Endothelial cell of umbilical vein (primary cell): Measurements from ENCODE around the gene RNU7-1. TPM values are rescaled to one million over a fixed set of nuclear protein-coding genes. Genes with fewer than 3 reads are reported as not detected.

Experiments used
- BruUV-seq: library from RNA; stranded (reverse); fragments of 400-500 nt; replicated peaks from 2 replicates; lab custom pipeline; 2021; lab: Mats Ljungman, UMichigan
- CTCF ChIA-PET: fragments of 300-600, 350-600 bp; sonication (Branson Sonifier 250); formaldehyde crosslinking; loops from one replicate; lab custom pipeline; 2021; ENCODE audit warnings: antibody characterized with exemption, inconsistent platforms; lab: Charles Lee
- POLR2A ChIA-PET: fragments of 300-600, 350-600 bp; sonication (Branson Sonifier 250); formaldehyde crosslinking; loops from one replicate; lab custom pipeline; 2021; ENCODE audit warnings: antibody characterized with exemption, inconsistent platforms; lab: Charles Lee
- DNase-seq: peaks from one replicate; pipeline ENCODE4 v3.0.0-alpha.2; 2011; ENCODE audit warnings: low read depth, low spot score
- FAIRE-seq: peaks from 2 replicates; lab custom pipeline; 2011; peaks lifted over from hg19 to GRCh38; lab: Jason Lieb, UNC
- H2AFZ ChIP-seq: 2 replicates; pipeline ENCODE4 v1.6.0; 2012; ENCODE audit warnings: low read depth, low read length, control low read depth, inconsistent platforms
- H3K27ac ChIP-seq: 2 replicates; pipeline ENCODE4 v1.5.1; 2011; ENCODE audit warnings: low read depth, mild to moderate bottlenecking, control low read depth, low read length, moderate library complexity; ENCODE audit not compliant: insufficient read depth
- H3K27me3 ChIP-seq, 2 experiments: 2 replicates each; pipeline versions ENCODE4 v1.6.0 to v1.6.1; 2011; ENCODE audit warnings: low read length in 2 of 2, mixed read lengths in 1 of 2; ENCODE audit not compliant: control insufficient read depth in 2 of 2, insufficient read depth in 2 of 2
- H3K36me3 ChIP-seq, 2 experiments: 2 replicates in 1 of 2; 3 replicates in 1 of 2; pipeline ENCODE4 v1.5.1; 2011; ENCODE audit warnings: low read length in 2 of 2, mild to moderate bottlenecking in 1 of 2, moderate library complexity in 1 of 2; ENCODE audit not compliant: control insufficient read depth in 2 of 2, insufficient read depth in 2 of 2; ENCODE audit errors: extremely low read depth in 1 of 2
- H3K4me1 ChIP-seq: 3 replicates; pipeline ENCODE4 v1.5.1; 2011; ENCODE audit warnings: mild to moderate bottlenecking, low read length; ENCODE audit not compliant: control insufficient read depth, insufficient read depth; ENCODE audit errors: extremely low read depth
- H3K4me2 ChIP-seq: 2 replicates; pipeline ENCODE4 v1.6.1; 2011; ENCODE audit warnings: low read length, control low read depth, mixed read lengths; ENCODE audit not compliant: insufficient read depth
- H3K4me3 ChIP-seq, 3 experiments: fragments of 200-600 bp in 1 of 3; sonication (generic), shearing (Covaris generic) in 1 of 3; replicated peaks in 1 of 3; 2 replicates each; pipeline ENCODE4 v1.5.1; 2011 to 2016; ENCODE audit warnings: control low read depth in 3 of 3, low read length in 3 of 3, mild to moderate bottlenecking in 2 of 3, inconsistent platforms in 1 of 3, low read depth in 1 of 3, moderate library complexity in 1 of 3; ENCODE audit not compliant: insufficient read depth in 1 of 3
- H3K79me2 ChIP-seq: 2 replicates; pipeline ENCODE4 v1.6.0; 2012; ENCODE audit warnings: low read length, inconsistent platforms; ENCODE audit not compliant: control insufficient read depth, insufficient read depth
- H3K9ac ChIP-seq: replicated peaks from 2 replicates; pipeline ENCODE3; 2011; ENCODE audit warnings: low read length, control low read depth; ENCODE audit not compliant: insufficient read depth; ENCODE audit errors: extremely low read depth
- H3K9me1 ChIP-seq: replicated peaks from 3 replicates; pipeline ENCODE4 v1.6.0; 2011; ENCODE audit warnings: mild to moderate bottlenecking, low read length; ENCODE audit not compliant: control insufficient read depth, insufficient read depth; ENCODE audit errors: extremely low read depth
- H3K9me3 ChIP-seq: replicated peaks from 2 replicates; pipeline ENCODE4 v1.5.1; 2012; ENCODE audit warnings: low read length, inconsistent platforms; ENCODE audit not compliant: control insufficient read depth, insufficient read depth
- H4K20me1 ChIP-seq: replicated peaks from 2 replicates; pipeline ENCODE3; 2011; ENCODE audit warnings: mild to moderate bottlenecking, low read length; ENCODE audit not compliant: control insufficient read depth, insufficient read depth; ENCODE audit errors: extremely low read depth
- JUN ChIP-seq: IDR thresholded peaks from 2 replicates; pipeline ENCODE4 v1.6.1; 2011; ENCODE audit warnings: borderline replicate concordance, low read depth; ENCODE audit not compliant: insufficient read length, insufficient read depth
- POLR2A ChIP-seq: IDR thresholded peaks from 2 replicates; pipeline ENCODE4 v1.6.1; 2012; ENCODE audit warnings: low read depth, mild to moderate bottlenecking, control low read depth, low read length
- POLR2AphosphoS5 ChIP-seq: IDR thresholded peaks from 2 replicates; pipeline ENCODE4 v1.6.1; 2012; ENCODE audit warnings: low read depth, mild to moderate bottlenecking, control low read depth, low read length, moderate library complexity; ENCODE audit not compliant: insufficient read depth
- dilution Hi-C: fragments of 300-500 bp; cut with MboI; formaldehyde crosslinking; loops from one replicate; pipeline ENCODE4 v1.15.0; 2019; ENCODE audit warnings: low sequenced_read_pairs; ENCODE audit not compliant: extremely low pct_ligation_motif_present
- intact Hi-C: fragments of 100-400 bp; cut with micrococcal nuclease; formaldehyde crosslinking; loops from one replicate; pipeline ENCODE4 v1.10.0; 2022
- microRNA counts: library from miRNA; unstranded; fragments of <30 nt; microRNA quantifications from one replicate; lab custom pipeline; 2016
- microRNA-seq: library from miRNA; unstranded; fragments of <30 nt; microRNA quantifications from one replicate; pipeline ENCODE4 v1.2.0, GENCODE V29; 2021; ENCODE audit warnings: borderline number of aligned reads, borderline replicate concordance
- polyA plus RNA-seq, 4 experiments: library from polyadenylated mRNA; depleted of rRNA in 3 of 4; stranded (reverse) in 3 of 4; unstranded in 1 of 4; fragments of >200 nt; gene quantifications; 2 replicates each; pipeline versions ENCODE4 v1.2.1 to v1.2.3, GENCODE V29; 2011 to 2012; ENCODE audit warnings: missing spikeins in 1 of 4
- small RNA-seq: library from RNA; depleted of rRNA; stranded (forward); fragments of <200 nt; gene quantifications from one replicate; pipeline ENCODE3, GENCODE V24; 2012; ENCODE audit warnings: low replicate concordance, low read depth; ENCODE audit not compliant: insufficient read depth, insufficient read length
- total RNA-seq: library from RNA; stranded (reverse); gene quantifications from 2 replicates; pipeline ENCODE4 v1.2.3, GENCODE V29; 2021

Gene RNU7-1
- total and polyA plus RNA-seq, 2 donors (not counting 3 experiments of a cell fraction or from before 2014, with no cell fraction given): not detected

DNA sequence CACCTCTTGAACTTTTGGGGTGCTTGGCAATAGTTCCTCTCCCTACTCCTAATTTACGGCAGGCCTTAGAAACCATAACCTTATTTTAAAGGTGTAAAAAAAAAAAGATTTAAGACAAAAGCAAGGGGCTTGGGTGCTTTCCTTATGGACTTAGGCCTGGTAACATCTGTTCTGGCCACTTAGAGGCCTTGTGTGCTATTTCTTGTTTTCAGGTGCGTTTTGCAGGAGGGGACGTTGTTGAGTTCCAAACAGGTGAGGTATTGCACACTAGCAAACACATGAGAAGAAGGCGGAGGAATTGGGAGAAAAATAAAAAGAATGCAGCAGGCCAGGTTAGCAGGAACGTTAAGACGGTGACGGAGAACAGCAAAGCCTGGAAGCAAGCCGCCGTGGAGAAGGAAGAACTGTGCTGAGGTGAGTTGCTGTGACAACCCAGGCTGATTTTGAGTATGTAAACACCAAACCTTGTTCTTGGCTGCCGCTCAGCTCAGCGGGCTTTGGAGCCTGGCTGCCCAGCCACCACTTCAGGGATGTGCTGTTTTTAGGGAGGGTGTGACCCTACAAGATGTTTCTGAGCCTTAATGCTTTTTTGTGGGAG lies 44.4 kb downstream of the RNU7-1 start:
- H3K4me1 ChIP-seq: no peaks in the 10 kb centered on the region
- CTCF ChIA-PET: no interaction called here
- H4K20me1 ChIP-seq: no peaks in the 10 kb centered on the region
- no peak overlapping the region for H3K4me2 ChIP-seq
- TF ChIP-seq POLR2AphosphoS5 (no peak), POLR2A (no peak), JUN (no peak)
- H3K9me3 ChIP-seq: no peaks in the 10 kb centered on the region
- peaks cover 2 to 3% of the 10 kb centered on the region in 2 experiments for H3K36me3 ChIP-seq
- no peak for FAIRE-seq
- H3K27ac ChIP-seq: no peak overlapping the region
- no peaks in the 10 kb centered on the region for H3K79me2 ChIP-seq
- no peaks in the 10 kb centered on the region for H3K27me3 ChIP-seq
- no peak overlapping the region for H3K4me3 ChIP-seq
- no TSS peak for BruUV-seq
- DNase-seq: no peak
- H3K9ac ChIP-seq: no peak overlapping the region
- POLR2A ChIA-PET: no interaction called here
- intact Hi-C loops: no loop called here
- H3K9me1 ChIP-seq: no peaks in the 10 kb centered on the region
- H2AFZ ChIP-seq: no peak overlapping the region
- dilution Hi-C loops: no loop called here

MicroRNAs within 50 kb of the gene (microRNA counts, 767-probe panel; counts per million panel counts)
- 723 counts per million, percentile 96 among the panel's probes with 10 or more counts for microRNA hsa-miR-141-3p (lab: Ali Mortazavi, UCI)
- microRNA hsa-miR-200c-3p (lab: Ali Mortazavi, UCI): 723 counts per million, percentile 96 among the panel's probes with 10 or more counts

Small RNA genes lying within 50 kb of the gene (microRNA-seq; reads per million reads assigned to microRNA genes)
- 4.2 reads per million, percentile 6 among the genes with 10 or more reads in this experiment for gene MIR141
- gene MIR200C: 86.8 reads per million, percentile 54 among the genes with 10 or more reads in this experiment

Small RNA genes lying within 50 kb of the gene (small RNA-seq; reads per million reads assigned to genes)
- gene MIR141 (7.2 reads per million, percentile 51 among the genes with 10 or more reads in this experiment), gene MIR200C (1.1 reads per million), gene RNU7-1 (not detected), gene SCARNA12 (21.7 reads per million, percentile 80 among the genes with 10 or more reads in this experiment)

Other genes with a start within 250 kb of the RNU7-1 start
- gene PIANP, start 243.0 kb upstream of the RNU7-1 start, total RNA-seq: 0.14 and 0.55 TPM in 2 replicates
- 0.08 and 0.10 TPM in 2 replicates for gene PIANP, start 243.0 kb upstream of the RNU7-1 start, polyA plus RNA-seq
- gene COPS7A, start 219.8 kb upstream of the RNU7-1 start, total RNA-seq: 36.5 and 41.1 TPM in 2 replicates
- gene COPS7A, start 219.8 kb upstream of the RNU7-1 start, polyA plus RNA-seq: 104 and 112 TPM in 2 replicates
- gene MLF2, start 190.7 kb upstream of the RNU7-1 start, total RNA-seq: 136 and 147 TPM in 2 replicates
- 306 and 319 TPM in 2 replicates for gene MLF2, start 190.7 kb upstream of the RNU7-1 start, polyA plus RNA-seq
- gene PTMS, start 177.5 kb upstream of the RNU7-1 start, total RNA-seq: 518 and 555 TPM in 2 replicates
- gene PTMS, start 177.5 kb upstream of the RNU7-1 start, polyA plus RNA-seq: 661 and 787 TPM in 2 replicates
- 3.8 and 4.1 TPM in 2 replicates for gene LAG3, start 171.3 kb upstream of the RNU7-1 start, total RNA-seq
- 1.3 and 1.8 TPM in 2 replicates for gene LAG3, start 171.3 kb upstream of the RNU7-1 start, polyA plus RNA-seq
- not detected in 2 replicates for gene CD4, start 154.3 kb upstream of the RNU7-1 start, total RNA-seq
- gene CD4, start 154.3 kb upstream of the RNU7-1 start, polyA plus RNA-seq: not detected in 2 replicates
- 8.1 and 13.7 TPM in 2 replicates for gene GPR162, start 122.0 kb upstream of the RNU7-1 start, total RNA-seq
- 9.0 and 9.7 TPM in 2 replicates for gene GPR162, start 122.0 kb upstream of the RNU7-1 start, polyA plus RNA-seq
- gene P3H3, start 115.4 kb upstream of the RNU7-1 start, total RNA-seq: 76.5 and 92.6 TPM in 2 replicates
- 70.2 and 75.9 TPM in 2 replicates for gene P3H3, start 115.4 kb upstream of the RNU7-1 start, polyA plus RNA-seq
- 9.4 and 14.6 TPM in 2 replicates for gene GNB3, start 102.9 kb upstream of the RNU7-1 start, total RNA-seq
- 12.0 and 12.6 TPM in 2 replicates for gene GNB3, start 102.9 kb upstream of the RNU7-1 start, polyA plus RNA-seq
- 44.3 and 44.8 TPM in 2 replicates for gene CDCA3, start 92.5 kb upstream of the RNU7-1 start, total RNA-seq
- 53.5 and 67.2 TPM in 2 replicates for gene CDCA3, start 92.5 kb upstream of the RNU7-1 start, polyA plus RNA-seq
- 126 and 135 TPM in 2 replicates for gene USP5, start 91.7 kb upstream of the RNU7-1 start, total RNA-seq
- 68.9 and 69.4 TPM in 2 replicates for gene USP5, start 91.7 kb upstream of the RNU7-1 start, polyA plus RNA-seq
- 643 and 676 TPM in 2 replicates for gene TPI1, start 76.3 kb upstream of the RNU7-1 start, total RNA-seq
- 1,816 and 2,057 TPM in 2 replicates for gene TPI1, start 76.3 kb upstream of the RNU7-1 start, polyA plus RNA-seq
- 3.9 and 6.9 TPM in 2 replicates for gene SPSB2, start 70.5 kb upstream of the RNU7-1 start, total RNA-seq
- gene SPSB2, start 70.5 kb upstream of the RNU7-1 start, polyA plus RNA-seq: 3.8 and 5.6 TPM in 2 replicates
- 2.7 and 3.5 TPM in 2 replicates for gene LRRC23, start 39.0 kb upstream of the RNU7-1 start, total RNA-seq
- gene LRRC23, start 39.0 kb upstream of the RNU7-1 start, polyA plus RNA-seq: 2.8 and 3.1 TPM in 2 replicates
- 13.8 and 18.6 TPM in 2 replicates for gene ENO2, start 29.2 kb upstream of the RNU7-1 start, total RNA-seq
- gene ENO2, start 29.2 kb upstream of the RNU7-1 start, polyA plus RNA-seq: 9.1 and 11.4 TPM in 2 replicates
- 117 and 122 TPM in 2 replicates for gene ATN1, start 15.9 kb upstream of the RNU7-1 start, total RNA-seq
- 46.4 and 47.1 TPM in 2 replicates for gene ATN1, start 15.9 kb upstream of the RNU7-1 start, polyA plus RNA-seq
- gene C12orf57, start 206 bp downstream of the RNU7-1 start, total RNA-seq: 153 and 167 TPM in 2 replicates
- 729 and 802 TPM in 2 replicates for gene C12orf57, start 206 bp downstream of the RNU7-1 start, polyA plus RNA-seq
- gene PTPN6, start 7.5 kb downstream of the RNU7-1 start, total RNA-seq: 1.6 and 1.8 TPM in 2 replicates
- gene PTPN6, start 7.5 kb downstream of the RNU7-1 start, polyA plus RNA-seq: 0.25 and 0.38 TPM in 2 replicates
- 231 and 244 TPM in 2 replicates for gene PHB2, start 26.8 kb downstream of the RNU7-1 start, total RNA-seq
- 390 and 409 TPM in 2 replicates for gene PHB2, start 26.8 kb downstream of the RNU7-1 start, polyA plus RNA-seq
- gene EMG1, start 27.1 kb downstream of the RNU7-1 start, total RNA-seq: 54.7 and 56.6 TPM in 2 replicates
- 32.7 and 57.7 TPM in 2 replicates for gene EMG1, start 27.1 kb downstream of the RNU7-1 start, polyA plus RNA-seq
- 29.3 and 29.5 TPM in 2 replicates for gene LPCAT3, start 74.7 kb downstream of the RNU7-1 start, total RNA-seq
- 36.0 and 37.1 TPM in 2 replicates for gene LPCAT3, start 74.7 kb downstream of the RNU7-1 start, polyA plus RNA-seq
- 0.38 and 0.83 TPM in 2 replicates for gene C1S, start 116.9 kb downstream of the RNU7-1 start, total RNA-seq
- 0.16 and 0.32 TPM in 2 replicates for gene C1S, start 116.9 kb downstream of the RNU7-1 start, polyA plus RNA-seq
- gene C1R, start 148.6 kb downstream of the RNU7-1 start, total RNA-seq: 3.1 and 3.6 TPM in 2 replicates
- gene C1R, start 148.6 kb downstream of the RNU7-1 start, polyA plus RNA-seq: 5.1 and 5.8 TPM in 2 replicates
- gene C1RL, start 165.4 kb downstream of the RNU7-1 start, total RNA-seq: 22.5 and 25.0 TPM in 2 replicates
- gene C1RL, start 165.4 kb downstream of the RNU7-1 start, polyA plus RNA-seq: 20.9 and 26.3 TPM in 2 replicates
- gene RBP5, start 185.1 kb downstream of the RNU7-1 start, total RNA-seq: not detected in 2 replicates
- gene RBP5, start 185.1 kb downstream of the RNU7-1 start, polyA plus RNA-seq: 0.11 and 0.12 TPM in 2 replicates
- gene CLSTN3, start 186.6 kb downstream of the RNU7-1 start, total RNA-seq: 24.2 and 27.8 TPM in 2 replicates
- 38.9 and 45.9 TPM in 2 replicates for gene CLSTN3, start 186.6 kb downstream of the RNU7-1 start, polyA plus RNA-seq
- gene PEX5, start 245.9 kb downstream of the RNU7-1 start, total RNA-seq: 24.2 and 32.3 TPM in 2 replicates
- gene PEX5, start 245.9 kb downstream of the RNU7-1 start, polyA plus RNA-seq: 11.4 and 12.9 TPM in 2 replicates